ENCODE measurements around the gene PRKX. TPM values are rescaled to one million over a fixed set of nuclear protein-coding genes. Genes with fewer than 3 reads are reported as not detected.
"Not testable (repeated sequence)": the region's sequence is repeated elsewhere in the genome, so short reads cannot be mapped to it uniquely, and the experiment has no call there.

PRKX gene
- total RNA-seq, 1 donor from 2014 or later = 37.2 TPM

DNA sequence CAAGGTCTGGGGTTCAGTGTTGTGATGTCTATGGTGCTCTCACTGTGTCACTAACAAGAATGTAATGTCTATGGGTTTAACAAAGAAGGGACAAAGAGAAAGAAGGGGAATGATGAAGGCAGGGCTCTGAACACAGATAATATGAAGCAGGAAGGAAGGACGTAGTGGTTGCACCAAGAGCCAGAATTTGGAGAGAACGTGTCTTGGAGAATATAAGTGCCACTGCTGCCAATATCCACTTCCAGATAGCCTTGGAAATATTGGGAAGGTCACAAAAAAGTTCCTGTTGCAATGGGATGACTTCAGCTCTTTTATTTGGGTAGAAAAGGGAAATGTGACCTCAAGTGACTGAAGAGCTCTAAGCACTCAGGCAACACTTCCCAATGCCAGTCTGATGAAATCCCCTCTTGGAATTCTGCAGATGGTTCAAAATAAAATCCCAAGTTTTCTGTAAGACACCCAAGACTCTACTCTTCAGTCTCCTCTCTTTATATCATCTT, 131.8 kb downstream of the PRKX start:
- Mint-ChIP-seq H3K36me3 (ENCODE audit: unreplicated experiment) (no peaks in the 10 kb centered on the region), H3K27ac (ENCODE audit: unreplicated experiment) (no peak overlapping the region), H3K4me3 (ENCODE audit: unreplicated experiment) (no peak overlapping the region), H3K27me3 (ENCODE audit: unreplicated experiment) (no peaks in the 10 kb centered on the region), H3K9me3 (ENCODE audit: unreplicated experiment) (no peaks in the 10 kb centered on the region), H3K4me1 (ENCODE audit: unreplicated experiment) (peaks cover 30% of the 10 kb centered on the region)
- no peak for DNase-seq (ENCODE audit: extremely low spot score, unreplicated experiment)
- TF ChIP-seq, protein P1, sequence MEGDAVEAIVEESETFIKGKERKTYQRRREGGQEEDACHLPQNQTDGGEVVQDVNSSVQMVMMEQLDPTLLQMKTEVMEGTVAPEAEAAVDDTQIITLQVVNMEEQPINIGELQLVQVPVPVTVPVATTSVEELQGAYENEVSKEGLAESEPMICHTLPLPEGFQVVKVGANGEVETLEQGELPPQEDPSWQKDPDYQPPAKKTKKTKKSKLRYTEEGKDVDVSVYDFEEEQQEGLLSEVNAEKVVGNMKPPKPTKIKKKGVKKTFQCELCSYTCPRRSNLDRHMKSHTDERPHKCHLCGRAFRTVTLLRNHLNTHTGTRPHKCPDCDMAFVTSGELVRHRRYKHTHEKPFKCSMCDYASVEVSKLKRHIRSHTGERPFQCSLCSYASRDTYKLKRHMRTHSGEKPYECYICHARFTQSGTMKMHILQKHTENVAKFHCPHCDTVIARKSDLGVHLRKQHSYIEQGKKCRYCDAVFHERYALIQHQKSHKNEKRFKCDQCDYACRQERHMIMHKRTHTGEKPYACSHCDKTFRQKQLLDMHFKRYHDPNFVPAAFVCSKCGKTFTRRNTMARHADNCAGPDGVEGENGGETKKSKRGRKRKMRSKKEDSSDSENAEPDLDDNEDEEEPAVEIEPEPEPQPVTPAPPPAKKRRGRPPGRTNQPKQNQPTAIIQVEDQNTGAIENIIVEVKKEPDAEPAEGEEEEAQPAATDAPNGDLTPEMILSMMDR (IDR thresholded peaks at IDR 0.05) = no peak

DNA sequence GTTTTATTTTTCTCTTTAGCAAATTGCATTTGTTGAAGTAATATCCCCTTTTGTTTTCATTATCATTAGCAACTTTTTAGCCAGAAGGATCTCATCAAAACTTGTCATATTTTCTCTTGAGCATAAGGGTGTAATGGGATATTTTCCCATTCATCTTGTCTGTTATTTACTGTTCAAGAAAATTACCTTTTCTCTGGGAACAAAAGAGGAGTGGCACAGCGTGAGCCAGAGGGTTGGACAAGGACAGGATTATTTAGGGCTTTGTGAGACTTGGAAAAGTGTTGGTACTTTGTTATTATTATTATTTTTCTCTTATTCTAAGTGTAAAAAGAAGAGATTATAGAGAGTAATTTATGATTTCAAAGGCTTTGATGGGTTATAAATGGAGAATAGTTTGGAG, 135.9 kb downstream of the PRKX start:
- Mint-ChIP-seq H3K4me1 (ENCODE audit: unreplicated experiment) (peaks cover 13% of the 10 kb centered on the region), H3K27me3 (ENCODE audit: unreplicated experiment) (no peaks in the 10 kb centered on the region), H3K4me3 (ENCODE audit: unreplicated experiment) (no peak overlapping the region), H3K27ac (ENCODE audit: unreplicated experiment) (peak overlapping the region; percentile 33), H3K36me3 (ENCODE audit: unreplicated experiment) (no peaks in the 10 kb centered on the region), H3K9me3 (ENCODE audit: unreplicated experiment) (no peaks in the 10 kb centered on the region)
- DNase-seq (ENCODE audit: extremely low spot score, unreplicated experiment) = no peak
- TF ChIP-seq, protein P1 (IDR thresholded peaks at IDR 0.05) = no peak

DNA sequence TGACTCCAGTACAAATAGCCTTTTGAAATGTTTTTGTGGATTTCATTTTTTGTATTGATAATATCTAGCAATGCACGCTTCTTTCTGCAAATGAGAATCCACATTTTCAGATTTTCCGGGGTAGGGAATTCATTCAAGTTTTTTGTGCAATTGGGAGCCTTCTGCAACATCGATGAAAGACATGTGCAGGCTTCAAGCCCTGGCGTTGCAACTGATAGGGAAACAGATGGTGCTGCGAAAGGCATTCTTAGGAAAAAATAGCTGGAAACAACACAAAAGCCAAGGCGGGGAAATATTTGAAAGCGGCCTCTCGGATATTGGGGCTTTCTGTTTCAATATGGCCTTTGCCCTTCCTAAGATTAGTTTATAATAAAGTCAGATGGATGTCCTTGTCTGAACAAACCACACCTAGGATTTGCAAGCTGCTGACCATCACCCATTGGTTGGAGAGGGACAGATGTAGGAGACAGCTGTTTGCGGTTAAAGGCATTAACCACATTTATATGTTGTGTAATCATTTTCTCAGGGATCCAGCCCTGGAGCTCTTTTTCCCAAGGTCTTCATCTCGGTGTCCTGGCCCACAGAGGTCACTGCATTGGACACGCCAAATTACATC, 136.5 kb downstream of the PRKX start:
- no peak for DNase-seq (ENCODE audit: extremely low spot score, unreplicated experiment)
- Mint-ChIP-seq H3K27ac (ENCODE audit: unreplicated experiment) (peak overlapping the region; percentile 33), H3K27me3 (ENCODE audit: unreplicated experiment) (no peaks in the 10 kb centered on the region), H3K4me3 (ENCODE audit: unreplicated experiment) (no peak overlapping the region), H3K9me3 (ENCODE audit: unreplicated experiment) (no peaks in the 10 kb centered on the region), H3K4me1 (ENCODE audit: unreplicated experiment) (peaks cover 11% of the 10 kb centered on the region), H3K36me3 (ENCODE audit: unreplicated experiment) (no peaks in the 10 kb centered on the region)
- TF ChIP-seq, protein P1 (IDR thresholded peaks at IDR 0.05) = no peak

DNA sequence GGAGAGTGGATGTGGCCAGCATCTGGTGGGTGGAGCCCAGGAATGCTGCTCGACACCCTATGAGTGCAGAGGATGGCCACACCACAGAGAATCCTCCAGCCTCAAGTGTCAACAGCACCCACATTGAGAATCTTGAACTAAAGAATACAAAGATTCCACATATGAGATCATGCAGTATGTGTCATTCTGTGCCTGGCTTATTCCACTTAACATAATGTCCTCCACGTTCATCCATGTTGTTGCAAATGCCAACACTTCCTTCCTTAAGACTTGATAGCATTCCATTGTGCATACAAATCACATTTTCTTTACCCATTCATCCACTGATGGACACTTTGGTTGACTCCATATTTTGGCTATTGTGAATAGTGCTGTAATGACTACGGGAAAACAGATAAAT, 145.8 kb downstream of the PRKX start:
- Mint-ChIP-seq H3K9me3 (ENCODE audit: unreplicated experiment) (no peaks in the 10 kb centered on the region), H3K4me3 (ENCODE audit: unreplicated experiment) (no peak overlapping the region), H3K27ac (ENCODE audit: unreplicated experiment) (no peak overlapping the region), H3K4me1 (ENCODE audit: unreplicated experiment) (no peaks in the 10 kb centered on the region), H3K36me3 (ENCODE audit: unreplicated experiment) (no peaks in the 10 kb centered on the region), H3K27me3 (ENCODE audit: unreplicated experiment) (no peaks in the 10 kb centered on the region)
- TF ChIP-seq, protein P1 (IDR thresholded peaks at IDR 0.05) = no peak
- no peak for DNase-seq (ENCODE audit: extremely low spot score, unreplicated experiment)

DNA sequence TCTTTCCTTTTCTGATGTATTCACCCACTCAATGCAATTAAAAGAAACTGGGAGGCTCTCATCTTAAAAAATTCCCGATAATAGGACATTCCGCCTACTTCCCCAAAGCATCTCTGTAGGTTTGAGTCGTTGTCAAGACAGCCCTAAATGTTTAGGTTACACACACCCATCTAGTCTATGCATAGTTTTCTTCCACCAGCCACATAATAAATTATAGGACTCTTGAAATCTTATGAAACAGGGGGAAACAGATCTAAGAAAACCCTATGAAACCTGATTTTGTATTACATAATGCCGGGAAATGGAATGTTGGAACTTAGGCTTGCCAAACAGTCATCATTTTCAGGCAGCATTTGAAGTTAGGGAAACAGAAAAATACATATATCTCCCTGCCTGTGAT, 150.0 kb downstream of the PRKX start:
- Mint-ChIP-seq H3K4me1 (ENCODE audit: unreplicated experiment) (peaks cover 7% of the 10 kb centered on the region), H3K9me3 (ENCODE audit: unreplicated experiment) (peaks cover 3% of the 10 kb centered on the region), H3K27me3 (ENCODE audit: unreplicated experiment) (no peaks in the 10 kb centered on the region), H3K36me3 (ENCODE audit: unreplicated experiment) (no peaks in the 10 kb centered on the region), H3K27ac (ENCODE audit: unreplicated experiment) (peak overlapping the region; percentile 43), H3K4me3 (ENCODE audit: unreplicated experiment) (no peak overlapping the region)
- TF ChIP-seq, protein P1 (IDR thresholded peaks at IDR 0.05) = no peak
- DNase-seq (ENCODE audit: extremely low spot score, unreplicated experiment) = no peak

DNA sequence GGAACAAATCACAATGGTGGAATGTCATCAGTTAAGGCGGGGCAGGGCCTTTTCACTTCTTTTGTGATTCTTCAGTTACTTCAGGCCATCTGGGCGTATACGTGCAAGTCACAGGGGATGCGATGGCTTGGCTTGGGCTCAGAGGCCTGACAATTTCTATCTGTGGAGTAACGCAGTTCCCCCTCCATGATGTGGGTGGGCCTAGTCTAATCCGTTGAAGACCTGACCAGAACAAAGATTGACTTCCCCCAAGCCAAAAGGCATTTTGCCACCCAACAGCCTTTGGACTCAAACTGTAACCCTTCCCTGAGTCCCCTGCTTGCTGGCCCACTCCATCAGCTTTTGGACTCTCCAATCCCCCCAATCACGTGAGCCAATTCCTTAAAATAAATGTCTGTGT, 153.4 kb downstream of the PRKX start:
- not testable (repeated sequence) for H3K36me3 Mint-ChIP-seq (ENCODE audit: unreplicated experiment); H3K9me3 Mint-ChIP-seq (ENCODE audit: unreplicated experiment); H3K4me1 Mint-ChIP-seq (ENCODE audit: unreplicated experiment); DNase-seq (ENCODE audit: extremely low spot score, unreplicated experiment); H3K27ac Mint-ChIP-seq (ENCODE audit: unreplicated experiment); H3K27me3 Mint-ChIP-seq (ENCODE audit: unreplicated experiment); H3K4me3 Mint-ChIP-seq (ENCODE audit: unreplicated experiment)
